Measurements from ENCODE around the gene ZDBF2.
"Not testable (repeated sequence)": the region's sequence is repeated elsewhere in the genome, so short reads cannot be mapped to it uniquely, and the experiment has no call there.

The ZDBF2 gene

DNA sequence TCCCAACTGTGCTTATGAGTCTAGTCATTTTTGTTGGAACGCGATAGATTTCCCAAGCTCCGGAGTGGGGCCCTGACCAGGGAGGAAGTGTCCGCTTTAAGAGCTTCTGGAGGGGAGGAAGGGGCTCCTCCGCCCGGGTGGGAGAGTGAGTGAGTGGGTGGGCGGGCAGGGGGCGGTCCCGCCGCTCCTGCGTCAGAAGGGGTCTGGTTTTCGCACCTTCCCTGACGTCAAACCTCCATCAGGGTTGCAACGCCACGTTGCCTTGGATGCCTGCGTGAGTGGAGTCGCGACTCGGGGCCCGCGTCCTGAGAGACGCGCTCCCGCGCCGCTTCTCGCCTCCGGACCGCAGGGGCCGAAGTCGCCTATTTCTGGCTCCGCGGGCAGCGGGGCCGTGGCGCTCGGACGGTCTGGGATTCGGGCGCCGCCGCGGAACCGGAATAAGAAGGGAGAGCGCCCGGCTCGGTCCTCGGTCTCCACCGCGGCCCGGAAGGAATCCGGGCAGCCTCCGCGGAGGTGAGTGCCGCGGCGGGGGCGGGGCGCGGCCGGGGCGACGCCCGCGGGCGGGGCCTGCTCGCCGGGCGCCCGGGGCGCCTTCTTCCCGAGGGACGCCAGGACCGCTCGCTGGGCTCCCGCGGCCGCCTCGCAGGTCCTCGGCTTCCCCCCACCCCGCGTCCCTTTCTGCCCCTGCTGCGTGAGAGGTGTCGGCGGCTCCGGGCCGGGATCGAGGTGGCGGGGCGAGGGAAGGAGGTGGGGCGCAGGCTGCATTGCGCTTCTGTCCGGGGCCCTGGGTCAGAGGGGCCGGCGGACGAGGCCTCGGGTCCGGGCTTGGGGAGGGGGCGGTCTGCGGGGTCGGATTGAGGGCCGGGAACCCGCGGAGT is at the start of gene ZDBF2:
TSS of gene ZDBF2 (plus strand) at position 230 of the 878 bp plus-strand sequence. CDS start 7,187 bp downstream, outside the sequence.
- no peak for DNase-seq (ENCODE audit: low read depth, low spot score)

DNA sequence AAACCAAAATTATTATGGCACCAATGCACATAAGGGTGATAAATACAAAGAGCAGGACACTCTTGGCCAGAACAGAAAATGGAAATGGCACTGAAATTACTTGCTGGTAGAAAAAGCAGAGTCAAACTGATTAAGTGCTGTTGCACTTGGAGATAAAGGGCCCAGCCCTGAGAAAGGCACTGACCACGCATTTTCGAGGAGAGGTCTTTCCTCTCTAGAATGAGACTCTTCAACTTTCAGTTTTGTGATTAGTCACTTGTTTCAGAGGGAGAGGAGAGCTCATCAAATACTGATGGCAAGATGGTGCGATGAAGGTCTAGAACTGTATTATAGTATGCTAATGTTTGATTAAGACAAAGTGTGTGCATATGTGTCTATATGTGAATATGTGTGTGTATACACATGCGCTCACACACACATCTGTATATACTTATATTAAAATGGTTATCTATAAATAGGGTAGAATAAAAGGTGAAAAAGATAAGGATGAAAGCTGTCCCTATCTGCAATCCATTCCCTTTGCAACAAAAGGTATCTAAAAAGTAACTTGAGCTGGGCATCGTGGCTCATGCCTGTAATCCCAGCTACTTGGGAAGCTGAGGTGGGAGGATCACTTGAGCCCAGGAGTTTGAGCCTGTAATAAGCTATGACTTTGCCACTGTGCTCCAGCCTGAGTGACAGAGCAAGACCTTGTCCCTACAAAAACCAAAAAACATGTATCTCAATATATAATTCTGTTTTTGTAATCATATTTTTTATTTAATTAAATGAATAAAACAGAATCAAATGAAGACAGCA is 48.8 kb upstream of the ZDBF2 start:
- DNase-seq (ENCODE audit: low read depth, low spot score) = no peak

DNA sequence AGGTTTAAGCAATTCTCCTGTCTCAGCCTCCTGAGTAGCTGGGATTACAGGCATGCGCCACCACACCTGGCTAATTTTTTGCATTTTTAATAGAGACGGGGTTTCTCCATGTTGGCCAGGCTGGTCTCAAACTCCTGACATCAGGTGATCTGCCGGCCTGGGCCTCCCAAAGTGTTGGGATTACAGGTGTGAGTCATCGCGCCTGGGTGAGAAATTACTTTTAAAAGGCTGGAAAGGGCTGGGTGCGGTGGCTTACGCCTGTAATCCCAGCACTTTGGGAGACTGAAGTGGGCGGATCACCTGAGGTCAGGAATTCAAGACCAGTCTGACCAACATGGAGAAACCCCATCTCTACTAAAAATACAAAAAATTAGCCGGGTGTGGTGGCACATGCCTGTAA is 45.8 kb upstream of the ZDBF2 start:
- DNase-seq (ENCODE audit: low read depth, low spot score) = not testable (repeated sequence)

DNA sequence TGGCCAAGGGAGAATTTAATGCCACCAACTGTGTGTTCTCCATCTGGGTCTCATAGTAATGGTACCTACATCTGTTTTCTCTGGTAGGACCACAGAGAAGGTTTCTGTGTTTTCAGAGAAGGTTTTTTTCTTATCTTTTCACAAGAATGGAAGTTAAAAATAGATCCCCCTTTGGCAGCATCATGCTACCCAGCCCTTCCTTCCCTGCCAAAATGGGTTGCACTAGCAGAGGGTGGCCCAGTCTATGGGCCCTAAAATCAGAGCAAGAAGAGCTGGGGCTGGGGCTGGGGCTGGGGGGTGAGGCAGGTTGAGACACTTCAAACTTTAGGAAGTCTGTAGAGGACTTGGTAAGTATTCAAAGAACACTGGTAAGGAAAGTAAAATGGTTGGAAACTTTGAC is 44.8 kb upstream of the ZDBF2 start:
- no peak for DNase-seq (ENCODE audit: low read depth, low spot score)

DNA sequence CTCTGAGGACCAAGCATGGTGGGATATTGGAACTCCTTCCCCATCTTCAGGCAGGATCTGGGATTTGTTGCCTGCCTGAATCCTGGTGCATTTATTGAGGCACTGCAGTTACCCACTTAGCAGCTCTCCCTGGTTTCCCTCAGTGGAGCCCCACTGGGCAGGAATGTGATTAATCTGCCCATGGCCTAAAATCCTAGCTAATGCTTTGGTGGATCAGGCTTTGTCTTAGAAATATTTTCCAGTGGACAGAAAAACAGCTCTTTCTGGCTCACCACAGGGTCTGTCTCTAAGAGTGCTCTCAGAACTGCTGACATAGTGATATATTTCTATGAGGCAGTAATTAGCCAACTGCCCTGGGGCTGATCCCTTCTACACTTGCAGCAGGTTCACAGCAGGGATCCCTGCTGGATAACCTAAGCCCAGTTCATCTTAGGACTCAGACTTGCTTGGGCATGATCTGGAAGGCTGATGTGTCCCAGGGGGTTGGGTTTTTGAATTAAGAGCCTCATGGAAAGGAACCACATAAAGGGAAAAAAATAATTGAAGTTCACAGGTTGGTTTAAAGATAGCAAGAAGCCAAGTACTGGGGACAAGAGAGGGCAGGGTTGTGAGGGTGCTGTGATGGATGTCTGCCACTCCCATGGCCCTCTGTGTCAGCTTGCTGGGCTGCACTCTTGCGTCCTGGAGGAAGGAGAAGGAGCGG is 44.3 kb upstream of the ZDBF2 start:
- DNase-seq (ENCODE audit: low read depth, low spot score) = no peak

DNA sequence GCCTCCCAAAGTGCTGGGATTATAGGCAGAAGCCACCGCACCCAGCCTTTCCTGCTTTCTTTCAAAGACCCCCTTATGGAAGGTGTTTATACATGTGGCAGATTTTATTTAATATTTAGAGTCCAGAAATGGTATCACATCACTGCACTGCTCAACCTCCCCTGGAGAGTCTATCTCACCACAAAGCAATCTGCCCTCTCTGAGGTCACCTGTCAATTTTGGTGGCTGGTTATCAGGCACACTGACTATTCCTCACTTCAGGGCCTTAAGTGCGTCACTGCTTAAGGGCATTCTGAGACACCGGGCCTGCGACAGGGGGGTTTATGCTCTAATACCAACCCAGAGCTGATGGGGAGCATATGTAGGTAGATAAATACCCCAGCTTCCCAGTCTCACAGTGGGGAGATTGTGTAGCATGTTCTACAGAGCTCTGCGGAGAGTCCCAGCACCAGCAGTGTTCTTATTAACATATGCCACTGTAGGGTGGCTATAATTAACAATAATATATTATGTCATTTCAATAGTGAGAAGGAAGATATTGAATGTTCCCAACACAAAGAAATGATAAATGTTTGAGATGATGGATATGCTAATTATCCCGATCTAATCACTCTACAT is 42.7 kb upstream of the ZDBF2 start:
- DNase-seq (ENCODE audit: low read depth, low spot score) = no peak

DNA sequence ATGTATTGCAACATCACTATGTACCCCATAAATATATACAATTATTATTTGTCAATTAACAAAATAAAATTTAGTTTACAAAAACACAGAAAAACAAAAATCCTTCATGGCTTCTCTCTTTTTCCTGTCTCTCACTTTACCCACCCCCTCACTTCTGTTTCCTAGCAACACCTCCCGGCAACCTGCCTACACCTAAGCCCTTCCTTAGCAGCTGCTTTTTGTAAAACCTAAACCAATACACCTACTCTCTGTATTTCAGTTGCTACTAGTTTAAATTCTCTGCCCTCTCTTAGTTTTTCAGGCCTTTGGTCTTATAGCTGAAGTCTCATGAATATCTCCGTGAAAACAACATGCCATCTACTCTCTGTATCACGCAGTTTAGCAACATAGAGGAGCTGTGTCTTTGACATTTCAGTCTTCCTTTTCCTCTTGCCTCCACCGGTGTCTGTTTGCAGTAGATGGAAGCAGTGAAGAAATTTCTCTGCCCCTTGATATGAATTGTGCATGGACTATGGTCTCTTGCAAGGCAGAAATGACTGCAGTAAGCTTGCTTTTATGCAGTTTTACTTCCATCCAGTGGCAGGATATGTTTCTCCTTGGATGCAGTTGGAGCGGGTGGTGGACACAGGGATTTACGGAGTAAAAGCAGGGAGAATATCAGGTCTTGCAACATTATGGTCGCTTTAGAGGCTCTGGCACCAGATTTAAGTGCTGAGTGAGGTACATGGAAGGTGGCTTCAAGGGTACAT is 42.0 kb upstream of the ZDBF2 start:
- DNase-seq (ENCODE audit: low read depth, low spot score) = no peak

DNA sequence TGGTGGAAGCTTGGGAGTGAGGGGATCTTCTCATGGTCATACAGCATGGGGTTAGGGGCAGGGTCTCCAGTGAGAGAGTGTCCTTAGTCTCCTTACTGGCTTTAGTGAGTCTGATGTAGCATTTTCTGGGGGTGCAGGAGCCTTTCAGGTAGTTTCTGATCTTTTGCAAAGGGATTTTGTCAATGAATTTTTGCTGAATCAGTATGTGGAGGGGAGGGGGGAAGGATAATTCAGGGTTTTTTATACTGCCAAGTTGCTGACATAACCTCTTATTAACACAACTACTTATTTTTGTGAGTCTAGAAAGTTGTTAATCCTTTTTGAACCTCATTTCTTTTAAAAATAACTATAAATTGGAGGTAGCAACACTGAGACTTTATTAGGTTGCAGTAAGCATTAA is 35.3 kb upstream of the ZDBF2 start:
- DNase-seq (ENCODE audit: low read depth, low spot score) = no peak

DNA sequence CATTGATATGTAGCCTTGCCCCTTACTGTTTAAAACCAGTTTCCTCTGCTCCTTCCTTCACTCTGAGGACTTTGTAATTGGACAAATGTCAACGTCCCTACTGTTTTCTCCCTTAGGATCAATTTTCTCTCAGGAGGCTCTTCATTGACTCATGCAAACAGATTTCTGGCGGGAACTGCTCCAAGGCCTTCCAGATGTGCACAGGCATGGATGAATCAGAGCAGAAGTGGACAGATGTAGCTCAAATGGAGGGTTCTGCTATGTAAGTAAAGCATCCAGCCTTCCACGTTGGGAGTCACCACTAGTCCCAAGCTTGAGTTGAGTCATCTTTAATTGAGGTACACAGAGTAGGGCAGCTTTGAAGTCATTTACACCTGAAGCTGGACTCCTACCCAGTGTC is 34.1 kb upstream of the ZDBF2 start:
- no peak for DNase-seq (ENCODE audit: low read depth, low spot score)

DNA sequence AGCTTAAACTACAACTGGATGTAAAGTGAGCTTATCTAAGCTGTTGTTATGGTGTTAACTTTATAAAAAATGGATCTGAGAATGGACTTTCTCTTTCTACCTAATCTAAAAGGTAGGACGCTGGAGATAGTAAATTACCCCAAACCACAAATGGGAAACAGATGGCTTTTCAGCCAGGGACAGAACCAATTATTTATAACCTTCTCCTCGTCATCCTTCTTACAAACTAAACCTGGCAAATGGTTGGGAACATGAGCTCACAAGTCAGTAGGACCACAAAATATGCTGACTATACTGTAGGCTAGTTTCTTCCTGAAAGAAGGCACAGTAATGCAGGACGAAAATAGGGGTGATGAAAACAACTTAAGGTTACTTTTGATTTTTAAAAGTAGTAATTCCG is 32.7 kb upstream of the ZDBF2 start:
- DNase-seq (ENCODE audit: low read depth, low spot score) = no peak

DNA sequence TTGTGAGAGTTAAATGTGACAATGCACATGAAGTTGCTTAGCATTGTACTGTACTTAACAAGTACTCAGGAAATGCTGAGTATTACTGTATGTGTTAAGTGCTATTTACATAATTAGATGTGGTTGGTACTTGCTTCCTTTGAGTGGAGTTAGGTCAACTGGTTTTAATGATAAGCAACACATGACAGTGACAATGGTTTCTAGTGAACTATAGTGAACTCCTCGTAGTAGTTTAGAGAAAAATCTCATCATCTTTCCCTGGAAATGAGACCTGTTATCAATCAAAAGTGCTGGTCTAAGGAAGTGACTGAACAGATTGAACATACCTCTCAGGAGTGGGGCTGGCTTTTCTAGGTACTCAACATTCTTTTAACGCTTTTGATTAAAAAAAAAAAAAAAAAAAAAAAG is 29.2 kb upstream of the ZDBF2 start:
- no peak for DNase-seq (ENCODE audit: low read depth, low spot score)

DNA sequence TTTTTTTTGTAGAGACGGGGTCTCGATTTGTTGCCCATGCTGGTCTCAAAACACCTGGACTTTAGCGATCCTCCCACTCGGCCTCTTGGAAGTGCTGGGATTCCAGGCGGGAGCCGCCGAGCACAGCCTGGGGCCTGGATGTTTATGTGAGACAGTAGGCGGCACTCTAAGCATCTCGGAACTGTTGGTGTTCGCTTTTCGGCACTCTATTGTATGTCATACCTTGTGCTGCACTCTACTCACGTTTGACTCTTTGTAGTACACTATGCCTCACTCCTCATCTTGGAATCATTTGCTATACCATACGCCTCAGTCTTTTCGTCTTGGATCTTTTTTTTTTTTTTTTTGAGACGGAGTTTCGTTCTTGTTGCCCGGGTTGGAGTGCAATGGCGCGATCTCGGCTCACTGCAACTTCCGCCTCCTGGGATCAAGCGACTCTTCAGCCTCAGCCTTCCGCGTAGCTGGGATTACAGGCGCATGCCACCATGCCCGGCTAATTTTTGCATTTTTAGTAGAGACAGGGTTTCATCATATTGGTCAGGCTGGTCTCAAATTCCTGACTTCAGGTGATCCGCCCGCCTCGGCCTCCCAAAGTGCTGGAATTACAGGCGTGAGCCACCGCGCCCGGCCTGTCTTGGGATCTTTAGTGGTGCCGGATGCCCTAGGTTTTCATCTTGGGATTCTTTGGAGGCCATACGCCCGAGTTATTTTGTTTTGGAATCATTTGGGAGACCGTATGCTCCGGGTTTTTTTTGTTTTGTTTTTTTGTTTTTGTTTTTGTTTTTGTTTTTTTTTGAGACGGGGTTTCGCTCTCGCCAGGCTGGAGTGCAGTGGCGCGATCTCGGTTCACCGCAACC is 24.2 kb upstream of the ZDBF2 start:
- DNase-seq (ENCODE audit: low read depth, low spot score) = no peak

DNA sequence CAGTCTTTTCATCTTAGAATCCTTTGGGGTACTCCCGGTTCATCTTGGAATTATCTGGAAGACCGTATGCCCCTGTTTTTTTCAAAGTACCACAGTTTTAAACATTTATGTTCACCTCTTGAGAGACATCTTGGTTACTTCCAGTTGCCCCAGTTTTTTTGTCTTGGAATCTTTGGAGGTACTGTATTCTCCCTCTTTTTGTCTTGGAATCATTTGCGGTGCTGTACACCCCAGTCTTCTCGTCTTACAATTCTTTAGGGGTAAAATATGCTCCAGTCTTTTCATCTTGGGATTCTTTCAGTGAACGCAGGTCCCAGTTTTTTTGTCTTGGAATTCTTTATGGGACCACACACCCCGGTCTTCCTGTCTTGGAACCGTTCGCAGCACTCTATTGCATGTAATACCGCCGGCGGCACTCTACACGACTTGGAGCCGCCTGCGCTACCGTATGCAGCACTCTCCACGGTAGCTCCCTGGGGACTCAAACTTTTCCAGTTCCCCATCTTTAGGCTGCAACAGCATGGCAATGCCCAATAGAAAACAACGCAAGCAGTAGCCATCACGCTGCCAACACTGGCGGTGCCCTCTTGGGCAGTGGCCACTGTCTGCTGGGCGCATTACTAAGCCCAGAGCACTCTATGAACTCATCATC is 21.2 kb upstream of the ZDBF2 start:
- no peak for DNase-seq (ENCODE audit: low read depth, low spot score)

DNA sequence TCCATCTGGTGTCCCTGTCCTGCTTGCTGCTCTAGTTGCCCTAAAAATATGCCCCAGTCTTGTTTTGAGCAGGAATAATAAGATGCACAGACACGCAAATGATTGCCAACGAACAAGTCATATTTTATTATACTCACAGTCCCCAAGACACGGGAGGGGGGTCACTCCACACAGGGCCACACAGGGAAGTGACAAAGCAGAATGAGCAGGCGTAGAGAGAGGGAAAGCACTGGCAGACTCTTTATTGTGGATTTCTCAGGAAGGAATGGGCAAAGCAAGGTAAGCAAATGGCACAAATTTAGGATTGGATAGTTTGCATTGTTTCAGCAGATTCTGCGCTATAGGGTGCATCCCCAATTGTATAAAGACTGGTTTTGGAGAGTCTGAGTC is 20.7 kb upstream of the ZDBF2 start:
- no peak for DNase-seq (ENCODE audit: low read depth, low spot score)

DNA sequence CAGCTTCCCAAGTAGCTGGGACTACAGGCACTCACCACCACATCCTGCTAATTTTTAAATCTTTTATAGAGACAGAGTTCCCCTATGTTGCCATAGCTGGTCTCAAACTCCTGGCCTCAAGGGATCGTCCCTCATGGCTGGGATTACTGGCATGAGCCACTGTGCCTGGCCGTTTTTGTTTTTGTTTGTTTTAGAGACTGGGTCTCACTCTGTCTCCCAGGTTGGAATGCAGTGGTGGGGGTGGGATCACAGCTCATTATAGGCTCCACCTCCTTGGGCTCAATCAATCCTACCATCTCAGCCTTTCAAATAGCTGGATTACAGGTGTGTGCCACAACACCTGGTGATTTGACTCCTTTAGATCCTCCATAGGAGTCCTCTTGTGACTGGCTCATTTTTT is 19.5 kb upstream of the ZDBF2 start:
- no peak for DNase-seq (ENCODE audit: low read depth, low spot score)

DNA sequence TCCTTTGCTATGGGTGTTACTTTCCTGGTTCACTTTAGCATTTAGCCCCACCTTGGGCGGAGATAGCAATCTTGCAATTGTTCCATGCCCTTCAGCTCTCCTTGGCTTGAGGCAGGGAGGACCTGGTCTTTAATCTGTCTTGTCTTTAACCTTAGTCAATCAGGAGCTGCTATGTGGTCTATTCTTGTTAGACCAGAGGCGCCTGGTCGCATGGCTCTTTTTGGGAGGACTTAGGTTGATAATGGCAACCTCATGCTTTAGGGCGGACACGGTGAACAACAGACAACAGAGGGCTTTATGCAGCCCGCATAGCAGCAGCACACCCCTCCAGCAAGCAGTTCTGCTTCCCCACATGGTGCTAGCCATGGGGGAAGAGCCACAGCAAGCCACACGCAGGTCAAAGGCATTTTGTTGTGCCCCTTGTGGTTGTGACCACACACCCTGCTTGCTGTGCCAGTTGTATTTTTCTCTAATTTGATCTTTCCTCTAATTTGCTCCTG is 17.7 kb upstream of the ZDBF2 start:
- DNase-seq (ENCODE audit: low read depth, low spot score) = no peak

DNA sequence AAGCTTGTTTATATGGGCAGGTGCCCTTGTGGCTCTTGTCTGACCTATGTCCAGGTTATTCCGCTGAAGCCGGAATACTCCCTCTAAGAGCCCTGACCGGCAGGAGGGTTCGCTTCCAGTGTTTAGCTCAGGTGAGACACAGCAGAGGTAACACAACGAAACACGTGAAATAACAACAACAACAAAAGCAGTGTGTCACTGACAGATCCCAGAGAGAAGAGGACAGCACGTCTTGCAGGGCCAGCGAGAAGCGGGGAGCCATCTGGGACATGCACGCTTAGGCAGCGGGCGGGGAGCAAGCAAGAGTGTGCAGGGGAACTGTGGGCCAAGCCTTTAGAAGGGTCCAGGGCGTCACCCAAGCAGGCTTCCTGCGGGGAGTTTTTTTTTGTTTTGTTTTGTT is 17.1 kb upstream of the ZDBF2 start:
- DNase-seq (ENCODE audit: low read depth, low spot score) = no peak

DNA sequence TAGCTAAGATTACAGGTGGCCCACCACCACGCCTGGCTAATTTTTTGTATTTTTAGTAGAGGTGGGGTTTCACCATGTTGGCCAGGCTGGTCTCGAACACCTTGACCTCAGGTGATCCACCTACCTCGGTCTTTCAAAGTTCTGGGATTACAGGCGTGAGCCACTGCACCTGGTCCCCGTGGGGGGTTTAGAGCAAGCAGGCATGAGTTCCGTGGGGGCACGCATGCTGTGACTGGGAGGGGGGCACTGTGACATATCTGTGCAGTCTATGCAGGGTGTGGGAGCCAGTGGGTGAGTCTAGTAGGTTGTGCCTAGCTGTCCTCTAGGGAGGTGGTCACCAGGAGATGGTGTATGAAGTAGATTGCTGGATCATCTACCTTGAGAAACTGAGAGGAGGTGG is 16.6 kb upstream of the ZDBF2 start:
- DNase-seq (ENCODE audit: low read depth, low spot score) = no peak

DNA sequence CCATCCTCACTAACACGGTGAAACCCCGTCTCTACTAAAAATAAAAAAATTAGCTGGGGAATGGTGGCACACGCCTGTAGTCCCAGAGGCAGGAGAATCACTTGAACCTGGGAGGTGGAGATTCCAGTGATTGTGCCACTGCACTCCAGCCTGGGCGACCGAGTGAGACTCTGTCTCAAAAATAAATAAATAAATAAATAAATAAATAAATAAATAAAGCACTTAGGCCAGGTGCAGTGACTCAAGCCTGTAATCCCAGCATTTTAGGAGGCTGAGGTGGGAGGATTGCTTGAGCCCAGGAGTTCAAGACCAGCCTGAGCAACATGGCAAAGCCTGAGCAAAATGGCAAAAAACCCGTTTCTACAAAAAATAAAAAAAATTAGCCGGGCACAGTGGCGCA is 15.8 kb upstream of the ZDBF2 start:
- DNase-seq (ENCODE audit: low read depth, low spot score) = not testable (repeated sequence)

Data from iPS DF 19.7 (cell line).